LNCAP (cell line): Measurements from ENCODE around the gene MYH9.

Experiments used
- CTCF ChIP-seq: fragments of 450-650 bp; IDR thresholded peaks from 2 replicates; pipeline ENCODE4 v1.5.1; 2017; ENCODE audit warnings: mild to moderate bottlenecking

The MYH9 gene

GRCh38 chr22:36362932-36363331 is 24.8 kb downstream of the MYH9 start:
- no peak for TF ChIP-seq CTCF

- TF ChIP-seq CTCF, result no peak
Measured at GRCh38 chr22:36362075-36362474, 25.7 kb downstream of the MYH9 start.

- TF ChIP-seq CTCF, result no peak
Measured at GRCh38 chr22:36360871-36361383, 26.8 kb downstream of the MYH9 start.

GRCh38 chr22:36360011-36360410 is 27.8 kb downstream of the MYH9 start:
- TF ChIP-seq CTCF, result no peak

- no peak for TF ChIP-seq CTCF
Measured at GRCh38 chr22:36359470-36359996, 28.2 kb downstream of the MYH9 start.

GRCh38 chr22:36358533-36359469 is 29.0 kb downstream of the MYH9 start:
- no peak for TF ChIP-seq CTCF

- no peak for TF ChIP-seq CTCF
Measured at GRCh38 chr22:36356708-36357624, 30.8 kb downstream of the MYH9 start.
